Hepatocyte (in vitro differentiated cells): ENCODE measurements around the gene GALC.

Experiments used
- EZH2phosphoT487 ChIP-seq: fragments of 200-600 bp; sonication (generic); IDR thresholded peaks from one replicate; pipeline ENCODE4 v1.6.1; 2018; ENCODE audit warnings: antibody characterized with exemption, mild to moderate bottlenecking, low read depth, moderate library complexity; ENCODE audit not compliant: unreplicated experiment, severe bottlenecking
- TF ChIP-seq, protein P1 (sequence below): fragments of 200-600 bp; sonication (generic); IDR thresholded peaks from 2 replicates; pipeline ENCODE4 v1.5.1; 2016; ENCODE audit warnings: antibody characterized with exemption, mild to moderate bottlenecking; ENCODE audit not compliant: poor library complexity

DNA sequence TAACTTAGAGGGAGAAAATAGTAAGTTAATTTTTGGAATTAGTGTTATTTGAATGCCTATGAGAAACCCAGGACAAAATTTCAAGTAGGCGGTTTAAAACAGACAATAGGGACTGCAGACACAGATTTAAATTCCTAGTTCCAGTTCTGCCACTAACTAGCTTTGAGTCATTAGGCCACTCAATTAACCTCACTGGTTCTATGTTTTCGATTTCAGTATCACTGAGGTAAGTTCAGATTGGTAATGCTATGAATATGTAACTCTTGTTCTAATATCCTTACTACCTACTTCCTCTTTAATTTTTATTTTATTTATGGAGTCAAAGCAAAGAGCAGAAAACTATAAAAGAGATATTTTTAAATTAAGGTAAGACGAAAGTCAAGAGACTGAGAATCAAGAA, 52.6 kb downstream of the GALC start:
- TF ChIP-seq, protein P1, sequence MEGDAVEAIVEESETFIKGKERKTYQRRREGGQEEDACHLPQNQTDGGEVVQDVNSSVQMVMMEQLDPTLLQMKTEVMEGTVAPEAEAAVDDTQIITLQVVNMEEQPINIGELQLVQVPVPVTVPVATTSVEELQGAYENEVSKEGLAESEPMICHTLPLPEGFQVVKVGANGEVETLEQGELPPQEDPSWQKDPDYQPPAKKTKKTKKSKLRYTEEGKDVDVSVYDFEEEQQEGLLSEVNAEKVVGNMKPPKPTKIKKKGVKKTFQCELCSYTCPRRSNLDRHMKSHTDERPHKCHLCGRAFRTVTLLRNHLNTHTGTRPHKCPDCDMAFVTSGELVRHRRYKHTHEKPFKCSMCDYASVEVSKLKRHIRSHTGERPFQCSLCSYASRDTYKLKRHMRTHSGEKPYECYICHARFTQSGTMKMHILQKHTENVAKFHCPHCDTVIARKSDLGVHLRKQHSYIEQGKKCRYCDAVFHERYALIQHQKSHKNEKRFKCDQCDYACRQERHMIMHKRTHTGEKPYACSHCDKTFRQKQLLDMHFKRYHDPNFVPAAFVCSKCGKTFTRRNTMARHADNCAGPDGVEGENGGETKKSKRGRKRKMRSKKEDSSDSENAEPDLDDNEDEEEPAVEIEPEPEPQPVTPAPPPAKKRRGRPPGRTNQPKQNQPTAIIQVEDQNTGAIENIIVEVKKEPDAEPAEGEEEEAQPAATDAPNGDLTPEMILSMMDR, result no peak
- no peak for TF ChIP-seq EZH2phosphoT487
